ENCODE results near the gene CLIC4. TPM values are rescaled to one million over a fixed set of nuclear protein-coding genes. Genes with fewer than 3 reads are reported as not detected.

CLIC4 gene
- total and polyA plus RNA-seq, 2 of the 8 experiments (the other 6 are each of a cell fraction or from before 2014, with no cell fraction given): 77.5 to 293 TPM

GRCh38 chr1:24721533-24721932, 23.7 kb upstream of the CLIC4 start:
- DNase-seq (ENCODE audit: low read depth in 1 of 2, low spot score in 2 of 2): no peak

More at GRCh38 chr1:24721533-24721932, 23.7 kb upstream of the CLIC4 start:
- Histone ChIP-seq H2BK5ac (ENCODE audit: low read depth, low read length) (no peak overlapping the region), H3K9ac (replicated peaks in 1 of 4; ENCODE audit: extremely low read depth in 1 of 4, low read depth in 3 of 4, low read length in 3 of 4) (no peak overlapping the region), H3K27me3 (replicated peaks in 1 of 4; ENCODE audit: control insufficient read depth in 3 of 4, extremely low read depth in 1 of 4, insufficient read depth in 3 of 4, low read length in 3 of 4) (no peaks in the 10 kb centered on the region), H3K18ac (ENCODE audit: extremely low read depth, low read length) (no peak overlapping the region), H3K27ac (ENCODE audit: low read depth, low read length) (no peak overlapping the region), H3K56ac (replicated peaks; ENCODE audit: insufficient read length, low read depth, low read length) (no peak overlapping the region), H4K91ac (replicated peaks; ENCODE audit: insufficient read length, low read length) (no peak overlapping the region), H2AK5ac (ENCODE audit: low read depth, low read length) (no peak overlapping the region), H3K23ac (ENCODE audit: insufficient read length) (no peak overlapping the region), H4K8ac (ENCODE audit: extremely low read depth, insufficient read depth, low read length) (no peak overlapping the region), H3K36me3 (ENCODE audit: control insufficient read depth in 2 of 4, insufficient read depth in 4 of 4, low read length in 3 of 4) (no peaks in the 10 kb centered on the region), H2BK15ac (ENCODE audit: low read length) (no peak overlapping the region), H2BK120ac (replicated peaks; ENCODE audit: low read depth, low read length) (no peak overlapping the region), H3K9me3 (ENCODE audit: insufficient read depth in 2 of 2, low read depth in 1 of 2, low read length in 1 of 2) (peaks cover 0 to 3% of the 10 kb centered on the region in 2 experiments; a peak in 1 of 4 replicates), H3K4ac (replicated peaks; ENCODE audit: insufficient read length, low read depth, low read length) (no peak overlapping the region), H3K79me2 (ENCODE audit: control insufficient read depth in 1 of 2, insufficient read depth in 2 of 2, low read length in 2 of 2) (no peaks in the 10 kb centered on the region), H3K79me1 (ENCODE audit: low read depth, low read length) (no peaks in the 10 kb centered on the region), H4K20me1 (replicated peaks in 1 of 2; ENCODE audit: control insufficient read depth in 1 of 2, insufficient read depth in 2 of 2, low read length in 2 of 2) (no peaks in the 10 kb centered on the region), H2AFZ (ENCODE audit: low read length) (no peak overlapping the region), H3K23me2 (ENCODE audit: low read depth, low read length) (no peaks in the 10 kb centered on the region), H2BK20ac (ENCODE audit: low read length) (no peak overlapping the region), H4K5ac (ENCODE audit: insufficient read length, low read depth, low read length) (no peak overlapping the region), H3K4me1 (replicated peaks in 1 of 4; ENCODE audit: control insufficient read depth in 3 of 4, insufficient read depth in 4 of 4, low read length in 3 of 4) (peaks cover 0 to 17% (median 6%) of the 10 kb centered on the region in 4 experiments; a peak in 6 of 7 replicates), H2BK12ac (ENCODE audit: low read depth, low read length) (no peak overlapping the region), H3K4me3 (ENCODE audit: extremely low read depth in 1 of 4, insufficient read depth in 2 of 4, low read depth in 3 of 4, low read length in 4 of 4) (no peak overlapping the region), H3K4me2 (ENCODE audit: insufficient read depth in 1 of 2, low read depth in 2 of 2, low read length in 2 of 2) (no peak overlapping the region), H3K14ac (ENCODE audit: insufficient read length) (no peak overlapping the region)
- ChIA-PET CTCF (ENCODE audit: partially characterized antibody) (interaction anchor here (0.8 kb wide), 1 partner anchor 33 kb away, joined by 3 read pairs; no protein-coding TSS in a partner anchor), POLR2A (ENCODE audit: partially characterized antibody) (interaction anchor here (1.1 kb wide), 1 partner anchor 17 kb away, joined by 5 read pairs; no protein-coding TSS in a partner anchor)
- no peak for TF ChIP-seq KDM5A (IDR thresholded peaks at IDR 0.05; ENCODE audit: low read length)
- no peak for TF ChIP-seq RXRA (IDR thresholded peaks at IDR 0.05; ENCODE audit: insufficient read depth, low read depth, low read length)
- WGBS, 2 experiments (ENCODE audit: extremely low coverage in 1 of 2, insufficient coverage in 1 of 2, insufficient read length in 1 of 2, insufficient replicate concordance in 2 of 2, low coverage in 1 of 2, low lambda C conversion rate in 2 of 2, missing lambda C conversion rate in 1 of 2): 87% methylated on average over 17 of the region's 31 CpGs; no CpG with 5 or more reads in 1 of the 2 experiments
- FAIRE-seq: no peak
